ENCODE measurements around the gene VASH2.

The VASH2 gene

DNA sequence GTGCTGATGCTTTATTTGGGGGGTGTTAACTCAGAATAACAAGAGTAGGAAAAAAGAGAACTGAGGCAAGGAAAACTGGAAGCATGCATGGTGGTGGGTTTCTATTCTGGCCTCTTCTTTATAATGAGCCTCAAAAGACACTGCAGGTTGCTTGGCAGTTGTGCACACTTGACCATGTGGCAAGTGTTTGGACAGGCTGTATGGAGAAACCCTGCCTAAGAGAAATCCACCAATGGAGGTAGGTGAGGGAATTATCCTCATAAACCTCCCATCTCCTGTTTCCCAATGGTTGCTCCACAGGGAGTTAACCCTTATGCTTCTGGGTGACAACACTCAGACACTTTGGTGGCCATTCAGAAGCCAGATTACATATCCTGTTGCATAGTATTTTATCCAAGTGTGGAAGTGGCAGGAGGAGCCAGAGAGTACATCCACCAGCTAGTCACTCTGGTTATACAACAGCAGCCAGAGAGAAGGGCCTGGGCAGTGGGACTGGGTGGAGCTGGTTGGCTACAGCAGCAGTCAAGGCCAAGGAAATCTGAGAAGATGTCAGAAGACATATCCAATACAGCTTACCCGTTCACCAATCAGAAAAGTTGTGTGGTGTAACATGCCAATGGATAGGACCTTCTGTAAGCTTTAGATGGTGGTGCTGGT is 16.4 kb upstream of the VASH2 start:
- no peak for DNase-seq

DNA sequence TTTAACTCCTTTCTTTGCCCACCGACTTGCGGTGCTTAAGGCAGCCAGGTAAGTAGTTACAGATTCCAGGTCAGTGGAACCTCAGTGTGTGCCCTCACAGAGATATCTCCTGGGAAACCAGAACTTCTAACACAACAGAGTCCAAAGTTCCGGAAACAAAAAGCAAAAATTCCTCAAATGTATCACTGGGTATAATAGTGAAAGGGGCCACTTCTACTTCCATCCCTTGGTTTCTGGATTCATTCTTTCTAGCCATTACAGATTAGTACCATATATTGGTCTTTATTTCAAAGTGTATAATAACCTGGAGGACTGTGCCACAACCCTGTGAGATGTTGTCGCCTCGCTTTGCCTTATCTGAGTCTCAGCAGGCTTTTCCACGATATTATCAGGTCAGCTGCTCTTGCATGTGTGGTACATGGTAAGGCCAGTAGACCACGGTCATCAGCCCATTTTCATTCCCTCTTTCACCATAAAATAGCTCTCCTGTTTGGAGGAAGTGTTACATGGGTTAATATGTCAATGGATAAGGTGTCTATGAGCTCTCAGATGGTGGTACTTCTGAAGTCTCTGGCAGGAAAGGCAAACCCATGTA is 14.9 kb upstream of the VASH2 start:
- no peak for DNase-seq

DNA sequence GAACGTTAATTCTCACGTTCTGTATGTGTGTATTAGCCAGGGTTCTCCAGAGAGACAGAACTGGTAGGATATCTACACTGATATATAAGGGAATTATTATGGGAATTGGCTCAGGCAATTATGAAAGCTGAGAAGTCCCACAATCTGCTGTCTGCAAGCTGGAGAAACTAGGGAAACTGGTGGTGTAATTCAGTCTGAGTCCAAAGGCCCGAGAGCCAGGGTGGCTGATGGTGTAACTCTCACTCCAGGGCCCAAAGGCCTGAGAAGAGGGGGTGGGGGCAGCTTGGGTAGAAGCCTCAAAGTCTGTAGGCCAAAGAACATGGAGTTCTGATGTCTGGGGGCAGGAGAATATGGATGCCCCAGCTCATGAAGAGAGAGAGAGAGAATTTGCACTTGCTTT is 13.3 kb upstream of the VASH2 start:
- DNase-seq: no peak

DNA sequence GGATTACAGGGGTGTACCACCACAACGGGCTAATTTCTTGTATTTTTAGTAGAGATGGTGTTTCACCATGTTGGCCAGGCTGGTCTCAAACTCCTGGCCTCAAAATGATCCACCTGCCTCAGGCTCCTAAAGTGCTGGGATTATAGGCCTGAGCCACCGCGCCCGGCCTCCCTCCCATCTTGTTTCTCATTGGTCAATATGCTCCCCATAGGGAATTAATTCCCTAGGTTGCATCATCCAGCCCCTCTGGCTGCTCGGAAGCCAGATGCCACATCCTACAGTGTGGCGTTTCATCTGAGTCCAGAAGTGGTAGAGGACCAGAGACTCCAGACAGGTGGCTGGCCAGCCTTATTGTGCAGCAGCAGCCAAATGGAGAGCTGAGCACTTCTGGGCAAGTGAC is 11.5 kb upstream of the VASH2 start:
- DNase-seq: no peak

DNA sequence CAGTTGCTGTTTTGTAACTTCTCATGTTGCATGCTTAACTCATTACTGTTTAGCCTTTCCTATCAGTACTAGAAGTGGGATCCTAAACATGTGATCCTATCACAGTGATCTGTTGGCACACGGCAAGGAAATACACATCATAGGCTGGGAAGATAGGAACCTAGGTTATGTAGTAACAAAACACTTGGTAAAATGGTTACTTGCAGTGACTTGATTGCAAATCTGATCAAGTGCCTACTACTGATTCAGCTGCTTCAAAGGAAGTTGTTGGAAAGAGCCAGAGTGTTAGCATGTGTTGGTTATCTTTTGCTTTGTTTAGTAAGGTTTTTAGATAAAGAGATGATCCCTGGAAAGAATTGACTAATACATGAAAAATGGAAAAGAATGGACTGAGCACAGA is 8.9 kb upstream of the VASH2 start:
- DNase-seq: no peak

DNA sequence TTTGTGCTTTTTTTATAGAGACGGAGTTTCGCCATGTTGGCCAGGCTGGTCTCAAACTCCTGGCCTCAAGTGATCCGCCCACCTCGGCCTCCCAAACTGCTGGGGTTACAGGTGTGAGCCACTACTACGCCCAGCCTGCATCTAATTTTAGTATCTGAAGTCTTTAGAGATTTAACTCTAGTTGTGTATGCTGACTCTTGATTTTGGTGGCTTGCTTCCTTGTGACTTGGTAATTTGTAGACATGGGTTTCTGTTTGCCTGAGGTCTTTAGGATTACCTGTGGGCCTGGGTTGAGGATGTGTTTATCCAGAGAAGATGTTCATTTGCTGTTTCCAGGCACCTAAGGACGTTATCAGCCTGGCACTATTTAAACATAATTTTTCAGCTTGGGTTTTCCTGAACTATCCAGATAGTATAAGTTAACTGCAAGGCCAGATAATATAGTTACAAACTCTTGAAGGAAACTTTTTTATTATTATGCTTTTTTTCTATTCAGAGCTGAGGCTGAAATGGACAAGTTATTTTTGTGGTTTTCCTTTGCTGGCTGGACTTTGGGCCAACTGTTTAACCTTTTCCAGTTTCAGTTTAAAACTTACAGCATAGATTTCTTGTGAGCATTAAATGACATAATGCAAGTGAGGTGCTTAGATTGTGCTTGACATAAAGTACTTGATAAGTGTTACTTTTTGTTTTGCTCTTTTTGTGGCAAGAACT is 7.5 kb upstream of the VASH2 start:
- DNase-seq: no peak

DNA sequence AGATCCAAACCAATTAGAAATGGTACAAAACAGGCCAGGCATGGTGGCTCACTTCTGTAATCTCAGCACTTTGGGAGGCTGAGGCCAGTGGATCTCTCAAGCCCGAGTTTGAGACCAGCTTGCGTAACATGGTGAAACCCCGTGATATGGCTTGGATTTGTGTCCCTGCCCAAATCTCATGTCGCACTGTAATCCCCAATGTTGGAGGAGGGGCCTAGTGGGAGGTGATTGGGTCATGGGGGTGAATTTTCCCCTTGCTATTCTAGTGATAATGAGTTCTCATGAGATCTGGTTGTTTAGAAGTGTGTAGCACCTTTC is 7.0 kb upstream of the VASH2 start:
- DNase-seq: no peak

DNA sequence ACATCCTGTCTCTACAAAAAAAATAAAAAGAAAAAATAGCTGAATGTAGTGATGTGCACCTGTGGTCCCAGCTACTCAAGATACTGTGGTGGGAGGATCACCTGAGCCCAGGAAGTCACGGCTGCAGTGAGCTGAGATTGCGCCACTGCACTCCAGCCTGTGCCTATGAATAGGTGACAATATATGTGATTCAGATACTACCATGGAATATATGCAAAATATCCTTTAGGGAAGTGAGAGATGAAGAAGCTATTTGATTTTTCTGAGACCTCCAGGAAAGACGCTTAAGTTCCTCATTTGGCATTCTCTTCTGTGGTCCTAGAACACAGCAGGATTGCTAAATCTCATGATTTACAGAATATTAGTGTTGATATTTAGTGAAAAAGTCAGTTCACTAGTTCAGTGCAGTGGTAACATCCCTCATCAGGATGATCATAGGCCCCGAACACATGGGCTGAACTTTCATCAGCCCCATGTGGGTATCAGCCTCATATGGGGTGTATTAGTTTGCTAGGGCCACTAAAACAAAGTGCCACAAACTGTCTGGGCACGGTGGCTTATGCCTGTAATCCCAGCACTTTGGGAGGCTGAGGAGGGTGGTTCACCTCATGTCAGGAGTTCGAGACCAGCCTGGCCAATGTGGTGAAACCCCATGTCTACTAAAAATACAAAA is 6.0 kb upstream of the VASH2 start:
- DNase-seq: no peak

DNA sequence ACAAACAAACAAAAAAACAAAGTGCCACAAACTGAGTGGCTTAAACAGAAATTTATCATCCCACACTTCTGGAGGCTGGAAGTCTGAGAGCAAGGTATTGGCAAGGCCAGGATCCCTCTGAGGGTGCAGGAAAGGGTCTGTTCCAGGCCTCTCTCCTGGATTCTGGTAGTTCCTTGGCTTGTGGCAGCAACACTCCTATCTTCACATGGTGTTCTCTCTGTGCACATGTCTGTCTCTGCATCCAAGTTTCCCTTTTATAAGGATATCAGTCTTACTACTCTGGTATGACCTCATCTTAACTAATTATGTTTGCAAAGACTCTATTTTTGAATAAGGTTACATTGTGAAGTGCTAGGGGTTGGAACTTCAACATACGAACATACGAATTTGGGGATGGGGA is 5.3 kb upstream of the VASH2 start:
- no peak for DNase-seq

DNA sequence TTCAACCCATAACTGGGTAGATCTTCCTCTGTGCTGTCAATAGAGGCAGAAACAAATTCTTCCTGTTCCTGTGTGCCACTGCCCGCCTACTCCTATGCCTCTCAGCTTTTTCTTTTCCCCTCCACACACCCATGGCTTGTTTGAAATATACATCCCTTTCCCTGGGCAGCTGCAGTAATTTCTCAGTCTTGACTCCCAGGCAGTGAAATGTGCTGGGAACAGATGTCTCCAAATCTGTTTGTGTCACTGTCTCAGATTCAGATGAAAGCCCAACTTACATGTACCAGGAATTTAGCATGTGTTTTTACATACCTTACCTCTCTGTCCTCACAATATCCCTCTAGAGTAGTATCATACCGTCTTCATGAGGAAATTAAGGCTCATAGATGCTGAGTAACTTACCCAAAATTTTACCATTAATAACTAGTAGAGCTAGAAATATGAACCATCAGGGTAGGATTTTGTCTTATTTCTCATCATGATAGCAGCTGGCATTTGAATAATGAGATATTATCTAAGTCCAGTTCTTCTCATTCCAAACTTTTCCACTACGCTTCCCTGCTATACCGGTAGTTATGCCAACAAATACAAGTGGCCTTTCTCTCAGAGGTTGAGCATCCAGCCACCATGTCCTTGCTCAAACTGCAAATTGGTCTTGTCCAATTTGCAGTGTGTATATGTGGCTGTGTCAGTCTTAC is 4.7 kb upstream of the VASH2 start:
- DNase-seq: no peak

DNA sequence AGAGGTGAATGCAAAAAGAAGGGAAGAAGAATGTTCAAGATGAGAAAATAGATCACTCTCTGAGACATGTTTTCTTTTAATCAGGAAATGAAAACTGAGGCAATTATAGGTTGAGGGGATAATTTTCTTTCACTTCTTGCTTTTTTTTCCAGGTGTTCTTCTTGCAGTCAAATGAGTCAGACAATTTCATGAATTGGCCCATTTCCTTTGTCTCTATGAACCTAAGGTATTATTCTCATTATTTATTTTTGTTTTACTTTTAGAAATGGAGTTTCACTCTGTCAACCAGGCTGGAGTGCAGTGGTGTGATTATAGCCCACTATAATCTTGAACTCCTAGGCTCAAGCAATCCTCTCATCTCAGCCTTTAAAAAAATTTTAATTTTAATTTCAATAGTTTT is 3.5 kb upstream of the VASH2 start:
- no peak for DNase-seq

DNA sequence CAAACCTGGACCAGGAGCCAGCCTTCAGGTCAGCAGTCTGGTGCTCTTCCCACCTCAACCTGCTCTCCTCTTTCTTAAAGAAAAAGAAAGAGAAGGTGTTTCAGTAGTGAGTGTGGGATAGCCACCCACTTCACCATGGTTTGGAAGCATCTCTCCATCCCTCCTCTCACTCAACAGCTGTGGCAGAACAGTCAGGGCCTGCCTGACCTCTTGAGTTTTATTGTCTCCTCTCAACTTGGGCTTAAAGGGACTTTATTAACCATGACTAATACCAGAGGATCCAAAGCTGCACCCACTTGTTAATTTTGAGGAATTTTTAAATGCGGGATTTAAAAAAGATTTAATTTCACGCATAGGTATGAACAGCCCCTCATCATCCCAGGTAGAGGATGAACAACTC is 570 bp upstream of the VASH2 start:
- DNase-seq: no peak

DNA sequence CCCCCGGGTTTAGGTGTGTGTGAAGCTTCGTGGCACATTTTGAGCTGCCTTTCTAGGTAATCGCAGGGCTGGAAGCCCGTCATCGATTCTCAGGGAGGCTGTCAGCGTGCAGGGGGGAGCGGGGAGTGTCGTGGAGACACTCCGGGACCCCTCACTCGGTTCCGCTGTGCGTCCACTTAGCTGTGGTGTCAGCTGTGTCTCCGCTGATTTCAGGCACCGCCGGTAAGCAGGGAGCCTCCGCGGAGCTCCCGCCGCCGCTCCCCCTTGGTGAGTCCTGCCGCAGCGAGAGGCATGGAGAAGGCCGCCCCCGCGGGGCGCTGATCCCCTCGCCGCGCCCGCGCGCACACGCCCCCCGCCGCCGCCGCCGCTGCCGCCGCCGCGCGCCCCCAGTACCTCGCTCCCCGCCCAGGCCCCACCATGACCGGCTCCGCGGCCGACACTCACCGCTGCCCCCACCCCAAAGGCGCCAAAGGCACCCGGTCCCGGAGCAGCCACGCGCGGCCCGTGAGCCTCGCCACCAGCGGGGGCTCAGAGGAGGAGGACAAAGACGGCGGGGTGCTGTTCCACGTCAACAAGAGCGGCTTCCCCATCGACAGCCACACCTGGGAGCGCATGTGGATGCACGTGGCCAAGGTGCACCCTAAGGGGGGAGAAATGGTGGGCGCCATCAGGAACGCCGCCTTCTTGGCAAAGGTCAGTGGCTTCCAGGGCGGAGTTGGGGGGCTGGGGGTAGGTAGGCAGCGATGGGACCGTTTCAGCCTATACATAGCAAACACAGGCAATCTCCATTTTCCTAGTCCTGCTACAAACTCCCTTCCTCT is 995 bp downstream of the VASH2 start:
- no peak for DNase-seq

DNA sequence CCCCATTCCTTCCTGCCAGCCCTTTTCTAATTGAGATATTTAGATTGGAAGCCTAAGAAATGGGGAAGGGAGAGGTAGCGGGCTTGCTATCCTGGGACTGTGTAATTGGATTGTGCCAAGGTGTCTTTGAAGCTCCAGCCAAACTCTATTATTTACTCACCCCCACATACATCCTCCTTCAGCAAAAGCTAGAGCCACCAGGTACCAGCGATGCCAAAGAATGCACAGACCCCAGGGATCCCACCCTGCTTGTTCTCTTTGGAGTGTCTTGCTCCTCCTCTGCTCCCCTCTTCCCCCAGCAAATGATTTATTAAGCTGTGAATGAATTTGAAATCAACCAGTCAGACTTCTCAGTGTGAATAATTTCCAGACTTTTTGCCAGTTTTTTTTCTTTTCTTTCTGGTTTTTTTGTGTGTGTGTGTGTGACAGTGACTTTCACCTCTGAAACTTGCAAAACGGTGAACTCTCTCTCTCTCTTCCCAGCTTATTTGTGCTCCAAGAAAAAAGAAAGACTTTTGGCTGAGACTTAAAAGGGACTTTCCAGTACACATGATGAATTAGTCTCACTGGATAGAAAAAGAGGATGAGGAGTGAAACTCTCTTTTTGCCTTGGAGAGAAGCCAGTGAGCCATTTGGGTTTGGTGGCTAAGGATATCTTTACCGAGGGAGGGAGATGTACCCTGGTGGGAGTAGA is 1.8 kb downstream of the VASH2 start:
- DNase-seq: no peak

DNA sequence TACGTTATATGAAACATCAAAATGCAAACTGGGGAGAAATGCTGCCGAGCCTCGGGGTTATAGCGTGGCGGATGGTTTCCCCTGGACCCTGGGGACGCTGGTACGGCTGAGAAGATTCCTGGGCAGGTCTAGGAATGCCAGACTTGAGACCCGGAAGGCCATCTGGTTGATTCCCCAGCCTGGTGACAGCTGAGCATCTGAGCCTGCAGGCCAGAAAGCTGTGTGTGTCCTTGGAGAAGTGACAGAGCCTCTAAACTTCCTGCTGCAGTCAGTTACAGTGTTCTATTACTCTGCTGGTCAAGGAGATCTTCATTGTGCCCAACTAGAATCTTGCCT is 2.3 kb downstream of the VASH2 start:
- no peak for DNase-seq

DNA sequence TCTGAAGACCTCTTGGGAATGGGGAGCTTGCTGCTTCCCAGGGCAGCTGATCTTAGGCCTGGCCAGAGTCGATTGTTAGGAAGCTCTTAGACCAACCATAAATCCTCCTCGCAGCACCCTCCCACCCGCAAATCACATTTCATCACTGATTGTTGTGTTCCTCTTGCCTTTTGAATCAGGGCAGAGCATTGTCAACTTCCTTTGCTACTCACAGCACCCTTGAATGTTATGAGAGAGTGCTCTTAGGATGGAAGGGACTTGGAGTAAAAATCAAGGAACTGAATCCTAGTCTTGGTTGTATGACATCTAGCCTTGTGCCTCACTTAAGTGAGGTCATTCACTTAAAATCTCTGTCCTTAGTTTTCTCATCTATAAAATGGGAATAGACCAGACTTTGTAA is 3.0 kb downstream of the VASH2 start:
- no peak for DNase-seq

DNA sequence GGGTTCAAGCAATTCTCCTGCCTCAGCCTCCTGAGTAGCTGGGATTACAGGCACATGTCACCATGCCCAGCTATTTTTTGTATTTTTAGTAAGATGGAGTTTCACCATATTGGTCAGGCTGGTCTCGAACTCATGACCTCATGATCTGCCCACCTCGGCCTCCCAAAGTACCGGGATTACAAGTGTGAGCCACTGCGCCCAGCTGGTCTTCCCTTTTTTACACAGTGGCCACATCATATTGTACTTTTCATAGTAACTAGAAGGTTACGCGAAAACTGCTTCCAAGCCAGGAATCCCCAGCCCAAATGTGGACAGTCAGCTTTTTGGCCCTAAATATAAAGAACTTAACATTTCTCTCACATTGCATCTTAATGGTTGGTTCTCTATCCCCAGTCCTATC is 4.2 kb downstream of the VASH2 start:
- DNase-seq: no peak

DNA sequence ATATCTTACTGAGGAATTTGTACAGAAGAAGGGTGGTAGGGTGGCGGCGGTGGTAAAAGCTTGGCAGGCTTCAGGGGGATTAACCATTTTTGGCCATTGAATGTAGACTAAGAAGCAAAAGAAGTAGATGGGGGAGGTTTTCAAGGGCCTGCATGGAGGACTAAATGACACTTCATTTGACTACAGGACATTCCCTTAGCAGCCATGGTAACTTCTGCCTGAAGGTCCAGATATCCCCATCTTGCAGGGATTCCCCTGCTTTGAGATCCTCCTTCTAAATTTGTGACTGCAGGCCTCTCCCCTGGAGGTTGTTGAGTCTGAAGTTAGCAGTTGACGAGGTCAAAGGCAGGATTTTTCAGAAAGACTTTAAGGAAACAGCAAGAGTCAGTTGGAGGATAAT is 4.8 kb downstream of the VASH2 start:
- DNase-seq: no peak

DNA sequence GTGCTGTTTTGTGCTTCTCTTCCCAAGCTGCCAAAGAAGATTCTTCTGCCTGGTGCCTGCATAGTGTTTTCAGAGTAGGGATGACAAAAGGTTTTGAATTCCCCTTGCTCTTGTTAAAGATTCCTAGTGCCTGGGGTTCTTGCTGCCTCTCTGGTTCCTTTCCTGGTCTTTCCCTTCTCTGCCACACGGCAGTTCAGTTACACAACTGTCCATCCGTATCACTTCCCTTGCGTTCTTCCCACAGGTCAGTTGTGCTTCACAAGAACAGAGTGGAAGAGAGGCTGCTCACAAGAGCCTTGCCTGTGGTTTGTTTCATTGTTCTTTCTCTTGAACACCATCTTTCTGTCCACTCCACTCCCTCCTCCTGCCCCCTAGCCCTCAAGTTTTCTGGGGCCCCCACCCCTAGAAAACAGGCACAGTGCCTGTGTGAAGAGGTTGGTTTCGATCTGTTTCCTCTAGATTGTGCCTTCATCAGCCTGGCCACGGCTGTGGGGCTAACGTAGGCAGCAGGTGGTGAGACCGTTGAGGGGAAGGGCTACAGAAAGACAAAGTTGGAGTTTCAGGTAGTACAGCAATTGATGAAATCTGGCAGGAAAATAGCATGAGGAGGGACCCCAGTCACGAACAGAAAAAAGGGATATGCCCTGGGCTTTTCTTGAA is 5.8 kb downstream of the VASH2 start:
- DNase-seq: no peak

DNA sequence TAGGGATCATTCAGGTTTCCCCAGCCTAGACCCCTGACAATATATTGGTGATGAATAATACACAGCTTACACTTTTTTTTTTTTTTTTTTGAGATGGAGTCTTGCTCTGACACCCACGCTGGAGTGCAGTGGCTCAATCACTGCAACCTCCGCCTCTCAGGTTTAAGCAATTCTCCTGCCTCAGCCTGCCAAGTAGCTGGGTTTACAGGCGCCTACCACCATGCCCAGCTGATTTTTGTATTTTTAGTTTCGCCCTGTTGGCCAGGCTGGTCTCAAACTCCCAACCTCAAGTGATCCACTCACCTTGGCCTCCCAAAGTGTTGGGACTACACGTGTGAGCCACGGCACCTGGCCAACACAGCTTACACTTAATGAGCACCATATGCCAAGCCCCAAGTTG is 7.2 kb downstream of the VASH2 start:
- no peak for DNase-seq

DNA sequence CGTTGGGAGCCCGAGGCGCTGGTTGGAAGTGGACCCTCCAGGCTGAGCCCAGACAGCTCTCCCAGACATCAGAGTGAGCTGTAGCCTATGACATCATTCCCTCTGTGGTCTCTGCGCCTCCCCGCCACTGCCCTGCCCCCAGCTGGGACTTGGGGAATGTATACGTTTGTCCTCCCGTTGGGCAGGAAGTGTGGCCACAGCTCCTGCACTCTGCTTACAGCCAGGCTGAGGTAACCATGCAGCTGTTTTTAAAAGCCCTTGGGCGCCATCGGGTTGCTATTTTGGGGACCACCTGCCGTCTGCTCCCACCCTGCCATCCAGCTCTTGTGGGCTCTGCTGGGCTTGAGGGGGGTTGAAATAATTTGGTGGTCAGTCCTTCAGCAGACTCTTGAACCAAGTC is 7.8 kb downstream of the VASH2 start:
- no peak for DNase-seq

All from NCI-H2029 (cell line).